ENCODE data around the gene AGBL1. TPM values are rescaled to one million over a fixed set of nuclear protein-coding genes. Genes with fewer than 3 reads are reported as not detected.

The AGBL1 gene
- total and polyA plus RNA-seq, 4 donors, result not detected

DNA sequence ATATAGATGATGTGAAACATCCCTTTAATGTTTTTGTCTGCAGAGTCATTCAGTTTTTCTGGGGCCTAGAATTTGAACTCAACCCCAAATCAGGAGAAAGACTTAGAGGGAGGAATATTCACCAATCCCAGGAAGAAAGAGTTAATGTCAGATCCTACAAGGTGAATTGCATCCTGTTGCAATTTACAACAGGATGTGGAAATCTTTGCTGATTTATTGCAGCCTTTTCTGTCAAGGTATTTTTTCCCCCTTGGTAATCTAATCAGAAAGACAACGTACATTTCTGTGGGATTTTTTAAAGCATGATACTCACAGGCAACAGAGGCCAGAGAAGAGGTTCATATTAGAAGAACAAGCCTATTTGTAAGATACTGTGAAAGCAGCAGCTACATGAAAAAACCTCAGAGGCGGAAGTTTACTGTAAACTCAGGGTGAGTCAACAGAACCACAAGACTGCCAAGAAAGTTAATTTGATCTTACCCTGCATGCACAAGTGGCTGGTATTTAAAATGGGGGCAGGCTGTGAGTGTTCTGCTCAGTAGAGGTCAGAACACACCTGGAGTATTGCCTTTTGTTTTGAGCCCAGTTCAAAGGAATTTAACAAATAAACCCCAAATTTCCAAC, 531.9 kb downstream of the AGBL1 start:
- DNase-seq (ENCODE audit: low spot score), result no peak
- no peak for TF ChIP-seq ZBTB33 (IDR thresholded peaks at IDR 0.05)
- no peak for TF ChIP-seq GABPA (IDR thresholded peaks at IDR 0.05 in 1 of 2, conservative IDR thresholded peaks at IDR 0.05 in 1 of 2)
- no peak for TF ChIP-seq RAD21 (IDR thresholded peaks at IDR 0.05)
- TF ChIP-seq YY1 (IDR thresholded peaks at IDR 0.05), result no peak
- no peak overlapping the region for H3K27ac ChIP-seq (ENCODE audit: low read depth in 1 of 2, low read length in 2 of 2)

DNA sequence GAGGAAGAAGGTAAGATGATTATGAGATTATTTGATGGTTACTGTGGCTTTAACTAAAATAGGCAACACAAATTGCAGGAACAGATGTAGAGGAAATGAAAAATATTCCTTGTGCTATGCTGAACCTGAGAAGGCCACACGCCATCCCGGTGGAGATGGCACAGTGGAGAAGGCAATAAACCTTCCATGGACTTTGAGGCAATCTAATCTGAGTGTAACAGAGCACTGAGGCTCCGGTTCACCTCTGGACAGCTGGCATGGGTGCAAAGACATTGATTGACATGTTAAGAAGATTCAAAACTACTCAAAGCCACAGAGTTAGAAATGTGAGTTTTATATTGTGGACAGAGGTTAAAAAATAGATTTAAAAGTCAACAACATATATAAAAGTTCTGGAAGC, 535.7 kb downstream of the AGBL1 start:
- H3K4me1 ChIP-seq (ENCODE audit: control insufficient read depth in 4 of 4, insufficient read depth in 4 of 4, low read length in 3 of 4), result no peaks in the 10 kb centered on the region
- 79% methylated on average over 3 of the region's 3 CpGs for WGBS
- TF ChIP-seq JUND (IDR thresholded peaks at IDR 0.05) (no peak), GABPA (IDR thresholded peaks at IDR 0.05 in 1 of 2, conservative IDR thresholded peaks at IDR 0.05 in 1 of 2) (no peak), FOXA2 (IDR thresholded peaks at IDR 0.05) (no peak), FOXA1 (IDR thresholded peaks at IDR 0.05) (no peak), TAF1 (conservative IDR thresholded peaks at IDR 0.05) (no peak), ZBTB33 (IDR thresholded peaks at IDR 0.05) (no peak), RXRA (IDR thresholded peaks at IDR 0.05) (no peak), EGR1 (IDR thresholded peaks at IDR 0.05; ENCODE audit: low read depth in 2 of 2) (no peak), YY1 (IDR thresholded peaks at IDR 0.05) (no peak), RAD21 (IDR thresholded peaks at IDR 0.05) (no peak), HNF4G (IDR thresholded peaks at IDR 0.05) (no peak), NR2F2 (IDR thresholded peaks at IDR 0.05) (no peak)
- TF ChIP-seq, protein P1, sequence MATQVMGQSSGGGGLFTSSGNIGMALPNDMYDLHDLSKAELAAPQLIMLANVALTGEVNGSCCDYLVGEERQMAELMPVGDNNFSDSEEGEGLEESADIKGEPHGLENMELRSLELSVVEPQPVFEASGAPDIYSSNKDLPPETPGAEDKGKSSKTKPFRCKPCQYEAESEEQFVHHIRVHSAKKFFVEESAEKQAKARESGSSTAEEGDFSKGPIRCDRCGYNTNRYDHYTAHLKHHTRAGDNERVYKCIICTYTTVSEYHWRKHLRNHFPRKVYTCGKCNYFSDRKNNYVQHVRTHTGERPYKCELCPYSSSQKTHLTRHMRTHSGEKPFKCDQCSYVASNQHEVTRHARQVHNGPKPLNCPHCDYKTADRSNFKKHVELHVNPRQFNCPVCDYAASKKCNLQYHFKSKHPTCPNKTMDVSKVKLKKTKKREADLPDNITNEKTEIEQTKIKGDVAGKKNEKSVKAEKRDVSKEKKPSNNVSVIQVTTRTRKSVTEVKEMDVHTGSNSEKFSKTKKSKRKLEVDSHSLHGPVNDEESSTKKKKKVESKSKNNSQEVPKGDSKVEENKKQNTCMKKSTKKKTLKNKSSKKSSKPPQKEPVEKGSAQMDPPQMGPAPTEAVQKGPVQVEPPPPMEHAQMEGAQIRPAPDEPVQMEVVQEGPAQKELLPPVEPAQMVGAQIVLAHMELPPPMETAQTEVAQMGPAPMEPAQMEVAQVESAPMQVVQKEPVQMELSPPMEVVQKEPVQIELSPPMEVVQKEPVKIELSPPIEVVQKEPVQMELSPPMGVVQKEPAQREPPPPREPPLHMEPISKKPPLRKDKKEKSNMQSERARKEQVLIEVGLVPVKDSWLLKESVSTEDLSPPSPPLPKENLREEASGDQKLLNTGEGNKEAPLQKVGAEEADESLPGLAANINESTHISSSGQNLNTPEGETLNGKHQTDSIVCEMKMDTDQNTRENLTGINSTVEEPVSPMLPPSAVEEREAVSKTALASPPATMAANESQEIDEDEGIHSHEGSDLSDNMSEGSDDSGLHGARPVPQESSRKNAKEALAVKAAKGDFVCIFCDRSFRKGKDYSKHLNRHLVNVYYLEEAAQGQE (IDR thresholded peaks at IDR 0.05), result no peak
- no peaks in the 10 kb centered on the region for H3K36me3 ChIP-seq (ENCODE audit: control insufficient read depth in 4 of 4, insufficient read depth in 3 of 4, low read depth in 1 of 4, low read length in 3 of 4)
- no peaks in the 10 kb centered on the region for H3K9me3 ChIP-seq (ENCODE audit: control insufficient read depth in 4 of 4, low read length in 3 of 4)
- no peak overlapping the region for H3K27ac ChIP-seq (ENCODE audit: low read depth in 1 of 2, low read length in 2 of 2)
- no peak for DNase-seq (ENCODE audit: low spot score)
- peaks cover 0 to 2% (median 0%) of the 10 kb centered on the region in 4 donors for H3K27me3 ChIP-seq (ENCODE audit: control insufficient read depth in 4 of 4, insufficient read depth in 4 of 4, low read length in 3 of 4)
- H3K4me3 ChIP-seq (ENCODE audit: low read depth in 1 of 3, low read length in 3 of 3), result no peak overlapping the region
- H3K9ac ChIP-seq (ENCODE audit: low read depth in 1 of 2, low read length in 2 of 2), result no peak overlapping the region

More for the DNA sequence above, 531.9 kb downstream of the AGBL1 start:
- Histone ChIP-seq H3K4me1 (ENCODE audit: control insufficient read depth in 4 of 4, insufficient read depth in 4 of 4, low read length in 3 of 4) (no peaks in the 10 kb centered on the region), H3K9ac (ENCODE audit: low read depth in 1 of 2, low read length in 2 of 2) (no peak overlapping the region), H3K27me3 (ENCODE audit: control insufficient read depth in 4 of 4, insufficient read depth in 4 of 4, low read length in 3 of 4) (peaks cover 0 to 2% (median 0%) of the 10 kb centered on the region in 4 donors), H3K36me3 (ENCODE audit: control insufficient read depth in 4 of 4, insufficient read depth in 3 of 4, low read depth in 1 of 4, low read length in 3 of 4) (no peaks in the 10 kb centered on the region), H3K4me3 (ENCODE audit: low read depth in 1 of 3, low read length in 3 of 3) (no peak overlapping the region), H3K9me3 (ENCODE audit: control insufficient read depth in 4 of 4, low read length in 3 of 4) (no peaks in the 10 kb centered on the region)
- 62% methylated on average over 2 of the region's 2 CpGs for WGBS
